ENCODE measurements around the gene HSPG2.

DNA sequence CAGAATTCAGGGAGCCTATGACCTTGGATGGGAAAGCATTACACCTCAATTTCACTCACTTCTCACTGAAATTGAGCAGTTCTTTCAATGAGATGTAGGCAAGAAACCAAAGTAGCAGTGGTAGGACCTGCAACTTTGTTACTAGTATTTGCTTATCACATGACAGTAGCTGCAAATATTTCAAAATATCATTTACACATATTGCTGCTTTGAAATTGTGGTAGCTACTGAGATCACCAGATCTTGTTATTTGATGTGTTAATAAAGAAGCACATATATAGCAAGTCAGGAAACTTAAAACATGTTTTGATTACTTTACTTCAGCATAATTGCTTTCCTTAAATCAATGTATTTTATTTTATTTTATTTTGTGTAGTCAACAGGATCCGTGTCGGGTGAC is 112.2 kb downstream of the HSPG2 start:
- TF ChIP-seq POLR2A (IDR thresholded peaks at IDR 0.05; ENCODE audit: low read depth, low read length) (no peak), POLR2AphosphoS5 (IDR thresholded peaks at IDR 0.05; ENCODE audit: low read depth, low read length) (no peak)
